NCI-H2081 (cell line): ENCODE data around the gene CLIP3.
"Not testable (repeated sequence)": the region's sequence is repeated elsewhere in the genome, so short reads cannot be mapped to it uniquely, and the experiment has no call there.

Experiments used
- DNase-seq, 2 experiments: peaks; one replicate each; lab custom pipeline; 2025; lab: John Stamatoyannopoulos, UW

The CLIP3 gene

GRCh38 chr19:36032251-36033104 lies at the start of gene CLIP3:
Gene CLIP3 (minus strand): TSS chr19:36032873. CDS start chr19:36032357, 516 bp downstream.
- peak; percentile 58 to 63 for DNase-seq

- no peak for DNase-seq
Measured at GRCh38 chr19:36081894-36082293, 49.2 kb upstream of the CLIP3 start.

- no peak for DNase-seq
Measured at GRCh38 chr19:36081385-36081784, 48.7 kb upstream of the CLIP3 start.

- DNase-seq = no peak
Measured at GRCh38 chr19:36079389-36079945, 46.8 kb upstream of the CLIP3 start.

GRCh38 chr19:36073121-36073876 lies 40.6 kb upstream of the CLIP3 start:
- no peak for DNase-seq

GRCh38 chr19:36072081-36072480 lies 39.4 kb upstream of the CLIP3 start:
- no peak for DNase-seq

- DNase-seq = not testable (repeated sequence)
Measured at GRCh38 chr19:36068810-36069499, 36.3 kb upstream of the CLIP3 start.

- DNase-seq = no peak
Measured at GRCh38 chr19:36067681-36068080, 35.0 kb upstream of the CLIP3 start.

GRCh38 chr19:36064826-36065225 lies 32.2 kb upstream of the CLIP3 start:
- no peak for DNase-seq

- DNase-seq = no peak
Measured at GRCh38 chr19:36061367-36061766, 28.7 kb upstream of the CLIP3 start.

- no peak for DNase-seq
Measured at GRCh38 chr19:36060430-36060829, 27.8 kb upstream of the CLIP3 start.

- no peak for DNase-seq
Measured at GRCh38 chr19:36059180-36059910, 26.7 kb upstream of the CLIP3 start.

GRCh38 chr19:36058481-36059179 lies 26.0 kb upstream of the CLIP3 start:
- peak in 1 of 2 experiments; percentile 17 for DNase-seq

GRCh38 chr19:36054733-36055686 lies 22.3 kb upstream of the CLIP3 start, which contains the start of gene WDR62:
Gene WDR62 (plus strand): TSS chr19:36054897. CDS start chr19:36054972, 75 bp downstream.
- peak; percentile 92 to 94 for DNase-seq

GRCh38 chr19:36054119-36054732 lies 21.6 kb upstream of the CLIP3 start, which contains the start of gene THAP8:
Gene THAP8 (minus strand): TSS chr19:36054285. CDS start chr19:36054217, 68 bp downstream.
- DNase-seq = peak; percentile 98 to 99

GRCh38 chr19:36051637-36052036 lies 19.0 kb upstream of the CLIP3 start:
- peak in 1 of 2 experiments; percentile 29 for DNase-seq

GRCh38 chr19:36051236-36051635 lies 18.6 kb upstream of the CLIP3 start:
- DNase-seq = peak in 1 of 2 experiments; percentile 42

- no peak for DNase-seq
Measured at GRCh38 chr19:36049080-36049698, 16.5 kb upstream of the CLIP3 start.
